IPS DF 19.7 (cell line): Measurements from ENCODE around the gene CSH2.
A peak's percentile ranks its signal among the peaks of the same experiment; 100 is the strongest.
"Not testable (repeated sequence)": the region's sequence is repeated elsewhere in the genome, so short reads cannot be mapped to it uniquely, and the experiment has no call there.

Experiments used
- DNase-seq: peaks from one replicate; pipeline ENCODE4 v3.0.0-alpha.2; 2013; ENCODE audit warnings: low read depth, low spot score

The CSH2 gene

DNA sequence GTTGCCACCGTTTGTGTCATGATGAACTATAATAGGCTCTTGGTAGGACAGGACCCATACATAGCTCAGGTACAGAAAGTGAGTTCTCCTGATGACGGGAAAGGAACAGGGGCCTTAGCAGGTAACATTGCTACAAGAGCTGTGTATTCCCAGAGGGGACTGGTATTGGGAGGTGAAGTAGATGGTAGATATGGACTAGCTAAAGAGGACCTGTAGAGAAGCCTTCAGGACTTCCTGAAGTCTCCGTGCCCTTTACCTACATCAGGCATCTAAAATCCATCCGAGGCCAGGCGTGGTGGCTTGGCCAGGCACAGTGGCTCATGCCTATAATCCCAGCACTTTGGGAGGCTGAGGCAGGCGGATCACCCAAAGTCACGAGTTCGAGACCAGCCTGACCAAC is 18.3 kb downstream of the CSH2 start:
- DNase-seq = no peak

DNA sequence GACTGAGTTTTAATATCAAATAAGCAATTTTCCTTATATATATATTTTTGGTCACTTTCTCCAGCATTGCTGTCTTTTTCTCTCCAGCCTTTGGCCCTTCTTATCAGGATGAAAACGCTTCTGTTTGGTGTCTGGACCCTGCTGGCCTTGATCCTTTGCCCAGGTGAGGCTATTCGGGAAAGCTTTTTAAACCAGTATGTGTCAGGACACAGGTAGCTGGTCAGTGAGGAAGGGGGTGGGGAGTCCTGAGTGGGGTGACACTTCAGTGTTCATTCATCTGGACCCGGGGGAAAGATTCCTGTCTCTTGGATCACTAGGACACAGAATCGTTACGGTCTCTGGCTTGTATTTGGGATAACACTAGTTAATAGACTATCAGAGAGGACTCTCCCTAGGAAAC is 18.8 kb downstream of the CSH2 start:
- no peak for DNase-seq

DNA sequence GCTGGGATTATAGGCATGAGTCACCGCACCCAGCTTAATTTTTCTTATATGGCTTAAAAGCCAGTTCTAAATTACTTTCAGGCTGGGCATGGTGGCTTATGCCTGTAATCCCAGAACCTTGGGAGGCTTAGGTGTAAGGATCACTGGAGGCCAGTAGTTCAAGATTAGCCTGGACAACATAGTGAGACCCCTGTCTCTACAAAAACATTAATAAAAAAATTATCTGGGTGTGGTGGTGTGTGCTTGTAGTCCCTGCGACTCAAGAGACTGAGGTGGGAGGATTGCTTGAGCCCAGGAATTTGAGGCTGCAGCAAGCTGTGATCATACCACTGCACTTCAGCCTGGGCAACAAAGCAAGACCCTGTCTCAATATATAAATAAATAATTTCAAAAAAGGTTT is 20.2 kb downstream of the CSH2 start:
- DNase-seq = no peak

DNA sequence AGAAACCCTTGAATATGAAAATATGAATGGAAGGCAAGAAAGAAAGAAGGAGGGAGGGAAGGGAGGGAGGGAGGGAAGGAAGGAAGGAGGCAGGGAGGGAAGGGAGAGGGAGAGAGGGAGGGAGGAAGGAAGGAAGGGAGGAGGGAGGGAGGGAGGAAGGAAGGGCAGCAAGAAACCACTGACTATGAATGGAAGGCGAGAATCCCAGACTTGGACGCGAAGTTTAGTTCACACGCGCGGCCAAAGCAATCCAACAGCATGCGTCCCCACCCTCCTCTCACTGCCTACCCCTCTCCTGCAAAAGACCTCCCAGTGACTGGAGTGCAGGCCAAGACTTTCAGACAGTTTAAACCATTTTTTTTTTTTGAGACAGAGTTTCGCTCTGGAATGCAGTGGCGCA is 23.1 kb downstream of the CSH2 start:
- DNase-seq = no peak

DNA sequence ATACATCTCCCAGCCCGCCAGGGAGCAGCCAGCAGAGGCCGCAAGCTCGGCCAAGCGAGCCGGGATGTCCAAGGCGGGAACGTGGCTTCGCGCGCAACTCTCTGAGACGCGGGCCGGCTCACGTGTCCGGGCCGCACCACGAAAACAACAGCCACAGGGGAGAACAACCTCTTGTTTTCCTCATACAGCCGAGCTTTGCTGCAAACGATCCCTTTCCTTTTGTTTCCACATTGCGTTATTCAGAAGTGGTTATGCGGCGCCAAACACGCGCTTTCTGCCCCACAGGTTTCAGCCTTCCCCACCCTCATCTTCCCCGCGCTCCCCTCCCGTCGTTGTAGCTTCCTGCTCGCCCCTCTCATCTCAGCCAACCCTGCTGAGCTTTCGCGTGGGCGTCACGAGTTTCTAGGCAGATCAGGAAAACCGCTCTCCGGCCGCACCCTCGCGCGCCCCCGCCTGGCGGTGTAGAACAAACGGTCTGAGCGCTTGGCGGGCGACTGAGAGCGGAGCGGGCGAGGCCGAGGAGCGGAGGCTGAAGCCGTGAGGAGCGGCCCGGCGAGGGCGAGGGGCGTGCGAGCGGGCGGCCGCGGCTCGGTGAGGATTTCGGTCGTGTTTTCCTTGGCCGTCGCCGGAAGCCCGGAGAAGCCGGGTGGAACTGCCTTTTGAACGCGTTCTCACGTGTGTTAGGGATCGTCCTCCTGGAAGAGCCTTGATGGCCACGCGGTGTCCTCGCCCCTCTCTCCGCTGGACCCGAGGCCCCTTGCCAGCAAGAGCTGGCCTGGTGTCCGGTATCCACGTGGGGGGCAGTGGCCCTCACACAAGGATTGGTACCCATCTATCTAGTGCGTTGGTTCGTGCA is 24.4 kb downstream of the CSH2 start:
- peak; percentile 76 for DNase-seq

DNA sequence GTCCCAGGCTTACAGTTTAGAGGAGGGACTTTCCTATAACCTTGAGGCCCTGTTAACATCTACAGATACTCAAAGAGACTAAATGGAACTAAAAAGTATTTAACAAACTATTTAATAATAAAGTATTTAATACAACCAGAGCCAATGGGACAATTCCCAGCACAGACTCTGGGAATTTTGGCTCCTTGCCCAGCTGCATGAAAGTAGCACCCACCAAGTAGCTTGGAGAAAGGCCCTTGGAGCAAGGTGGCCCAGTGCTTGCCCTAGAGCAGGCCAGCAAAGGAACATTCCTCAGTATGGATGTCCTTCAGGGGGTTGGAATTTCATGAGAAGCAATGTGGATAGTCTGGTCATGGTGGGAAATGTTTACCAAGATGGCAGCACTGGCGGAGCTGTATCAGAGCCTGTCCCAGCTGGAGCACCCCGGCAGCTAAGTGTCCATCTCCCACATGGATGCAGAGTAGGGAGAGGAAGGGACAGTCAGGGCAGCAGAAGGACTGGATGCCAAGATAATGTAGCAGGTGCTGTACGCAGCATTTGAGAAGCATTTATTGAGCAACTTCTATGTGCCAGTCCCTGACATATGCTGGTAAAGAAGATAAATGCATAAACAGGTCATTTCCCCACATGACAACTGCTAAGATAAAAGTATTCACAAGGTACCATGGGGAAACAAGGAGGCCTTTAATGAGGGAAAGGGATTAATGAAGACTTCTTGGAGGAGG is 25.8 kb downstream of the CSH2 start:
- no peak for DNase-seq

DNA sequence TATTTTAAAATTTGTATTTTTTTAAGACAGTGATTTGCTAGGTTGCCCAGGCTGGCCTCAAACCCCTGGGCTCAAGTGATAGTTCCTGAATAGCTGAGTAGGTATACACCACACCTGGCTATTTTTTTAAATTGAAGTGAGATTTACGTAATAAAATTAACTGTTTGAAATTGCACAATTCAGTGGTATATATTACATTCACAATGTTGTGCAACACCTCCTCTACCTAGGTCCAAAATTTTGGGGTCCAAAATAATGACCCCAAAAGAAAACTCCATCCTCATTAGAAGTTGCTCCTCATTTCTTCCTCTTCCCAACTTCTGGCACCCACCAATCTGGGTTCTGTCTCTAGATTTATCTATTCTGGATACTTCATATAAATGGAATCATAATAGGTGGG is 28.0 kb downstream of the CSH2 start:
- no peak for DNase-seq

DNA sequence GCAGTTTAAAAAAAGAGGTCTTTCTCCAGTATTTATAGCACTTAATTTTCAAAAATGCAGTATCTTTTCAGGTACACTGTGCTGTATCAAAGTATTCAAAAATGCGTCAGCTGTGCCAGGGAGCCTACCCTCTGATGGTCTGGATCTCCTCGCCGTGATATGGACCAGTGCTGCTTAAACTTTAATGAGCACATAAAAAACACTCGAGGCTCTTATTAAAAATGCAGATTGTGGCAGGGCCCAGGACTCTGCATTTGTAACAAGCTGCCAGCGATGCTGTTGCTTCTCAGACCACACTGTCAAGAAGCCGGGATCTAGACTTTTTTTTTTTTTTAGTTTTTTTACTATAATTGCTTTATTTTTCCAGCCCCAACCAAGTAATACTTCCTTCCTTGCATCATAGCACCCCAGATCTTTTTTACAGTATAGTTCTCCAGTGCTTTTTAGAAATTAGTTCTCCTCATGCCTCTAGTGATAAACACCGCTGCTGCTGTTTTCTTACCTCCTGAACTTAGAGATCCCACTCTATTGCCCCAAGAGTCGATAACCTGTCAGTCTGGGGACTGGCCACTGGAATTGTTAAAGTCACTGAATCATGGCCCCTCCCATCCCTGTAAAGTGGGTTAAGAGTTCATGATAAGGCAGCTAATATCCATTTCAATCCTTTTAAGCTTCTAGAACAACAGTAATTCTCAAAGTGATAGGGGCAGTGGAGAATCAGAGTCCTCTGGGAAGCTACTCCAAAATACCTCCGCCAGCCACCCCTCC is 29.4 kb downstream of the CSH2 start:
- DNase-seq = no peak

DNA sequence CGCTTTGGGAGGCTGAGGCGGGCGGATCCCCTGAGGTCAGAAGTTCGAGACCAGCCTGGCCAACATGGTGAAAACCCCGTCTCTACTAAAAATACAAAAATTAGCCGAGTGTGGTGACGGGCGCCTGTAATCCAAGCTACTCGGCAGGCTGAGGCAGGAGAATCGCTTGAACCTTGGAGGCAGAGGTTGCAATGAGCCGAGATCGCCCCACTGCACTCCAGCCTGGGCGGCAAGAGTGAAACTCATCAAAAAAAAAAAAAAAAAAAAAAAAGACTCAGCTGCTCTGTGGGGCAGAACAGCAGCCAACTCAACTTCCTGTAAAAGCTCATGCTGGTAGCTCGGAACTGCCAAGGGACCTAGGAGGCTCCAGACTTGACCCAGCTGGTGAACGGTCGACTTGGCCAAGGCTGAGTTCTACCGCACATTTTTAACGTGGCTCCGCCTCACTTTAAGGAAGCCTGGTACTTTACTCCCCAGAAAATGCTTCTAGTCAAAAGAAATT is 30.0 kb downstream of the CSH2 start:
- DNase-seq = not testable (repeated sequence)

DNA sequence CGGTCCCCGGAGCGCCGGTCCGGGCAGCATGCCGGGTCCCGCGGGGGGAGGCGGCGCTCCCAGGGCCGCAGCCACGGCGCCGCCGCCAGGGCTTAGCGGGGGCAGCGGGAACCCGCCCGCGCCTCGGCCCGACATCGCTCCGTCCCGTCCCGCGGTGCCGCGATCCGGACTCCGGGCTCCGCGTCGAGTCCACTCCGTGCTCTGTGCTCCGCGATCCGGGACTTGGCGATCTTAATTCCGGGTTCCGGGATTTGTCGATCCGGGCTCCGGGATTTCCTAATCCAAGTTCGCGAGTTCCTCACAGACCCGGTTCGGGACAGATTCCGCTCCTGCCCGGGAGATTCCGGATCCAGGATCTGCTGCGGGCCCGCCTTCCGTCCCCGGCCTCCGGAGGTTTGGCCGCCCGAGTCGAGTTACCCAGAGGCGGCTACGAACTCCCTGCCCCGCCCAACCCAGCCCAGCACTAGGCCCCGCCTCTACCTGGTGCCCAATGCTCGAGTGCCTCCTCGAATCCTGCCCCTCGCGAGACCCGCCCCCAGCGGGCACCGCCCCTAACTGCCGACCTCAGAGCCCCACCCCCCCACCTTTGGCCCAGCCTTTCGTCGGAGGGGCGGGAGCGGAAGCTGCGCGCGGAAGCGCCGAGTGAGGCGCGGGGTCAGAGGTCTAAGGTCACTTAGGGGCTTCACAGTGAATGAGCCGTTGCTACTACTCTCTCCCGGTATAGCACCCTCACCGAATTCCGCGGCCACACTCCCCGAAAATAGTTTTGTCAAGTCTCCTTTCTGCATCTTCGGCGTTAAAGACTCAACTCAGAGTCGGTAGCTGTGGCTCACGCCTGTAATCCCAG is 30.7 kb downstream of the CSH2 start, which contains the start of gene SMARCD2:
SMARCD2 (minus strand) TSS at position 146 of the 847 bp plus-strand sequence; CDS start at position 135, 11 bp downstream.
- peak; percentile 94 for DNase-seq

DNA sequence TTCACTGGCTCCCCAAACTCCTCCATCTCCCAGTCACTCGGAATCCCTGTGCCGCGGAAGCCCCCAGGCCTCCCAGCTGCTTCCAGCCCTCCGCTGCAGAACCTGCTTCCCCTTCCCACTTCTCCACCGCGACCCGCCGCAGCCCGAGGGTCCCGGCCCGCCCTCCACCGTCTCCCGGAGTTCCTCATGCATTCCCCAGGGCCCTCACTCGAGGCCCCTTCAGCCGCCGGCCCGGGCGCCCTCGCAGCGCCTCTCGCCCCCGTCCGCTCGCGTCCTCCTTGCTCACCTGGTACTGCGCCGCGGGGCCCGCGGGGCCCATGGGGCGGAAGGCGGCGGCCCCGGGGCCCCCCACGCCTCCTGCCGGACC is 31.3 kb downstream of the CSH2 start:
- no peak for DNase-seq

DNA sequence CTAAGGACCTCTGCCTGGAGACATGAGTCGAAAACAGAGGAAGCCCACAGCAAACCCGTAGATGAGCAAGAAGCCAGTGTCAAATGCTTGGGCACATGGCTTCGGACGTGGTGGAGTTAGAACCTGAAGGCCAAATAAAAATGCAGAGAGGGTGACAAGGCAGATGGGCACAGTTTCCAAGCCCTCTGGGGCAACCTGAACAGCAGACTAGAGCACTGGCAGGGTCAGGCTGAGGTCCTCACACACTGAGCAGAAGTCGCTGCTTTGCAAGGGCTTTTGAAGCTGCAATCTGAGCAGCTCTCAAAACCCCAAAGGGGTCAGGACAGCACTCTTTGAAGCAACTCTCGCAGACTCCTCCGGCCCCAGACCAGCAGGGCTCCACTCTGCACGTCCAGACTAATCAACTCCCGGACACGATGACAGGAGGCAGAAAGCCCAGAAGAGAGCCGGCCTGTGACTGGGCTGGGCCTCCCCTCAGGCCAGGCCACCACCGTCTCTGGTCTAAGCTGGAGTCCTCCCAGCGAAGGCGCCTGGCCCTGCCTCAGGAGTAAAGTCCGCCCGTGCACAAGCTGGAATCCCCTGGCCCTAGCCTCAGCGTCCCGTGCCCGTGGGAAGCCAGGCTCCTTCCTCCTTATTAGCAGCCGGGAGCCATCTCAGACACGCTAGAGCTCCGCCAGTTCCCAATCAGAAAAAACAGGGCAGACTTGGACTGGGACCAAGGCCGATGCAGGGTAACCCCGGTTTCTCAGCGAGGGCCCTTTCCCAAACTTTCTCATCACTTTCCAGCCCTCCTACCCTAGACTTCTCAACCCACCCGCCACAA is 31.9 kb downstream of the CSH2 start:
- DNase-seq = no peak

DNA sequence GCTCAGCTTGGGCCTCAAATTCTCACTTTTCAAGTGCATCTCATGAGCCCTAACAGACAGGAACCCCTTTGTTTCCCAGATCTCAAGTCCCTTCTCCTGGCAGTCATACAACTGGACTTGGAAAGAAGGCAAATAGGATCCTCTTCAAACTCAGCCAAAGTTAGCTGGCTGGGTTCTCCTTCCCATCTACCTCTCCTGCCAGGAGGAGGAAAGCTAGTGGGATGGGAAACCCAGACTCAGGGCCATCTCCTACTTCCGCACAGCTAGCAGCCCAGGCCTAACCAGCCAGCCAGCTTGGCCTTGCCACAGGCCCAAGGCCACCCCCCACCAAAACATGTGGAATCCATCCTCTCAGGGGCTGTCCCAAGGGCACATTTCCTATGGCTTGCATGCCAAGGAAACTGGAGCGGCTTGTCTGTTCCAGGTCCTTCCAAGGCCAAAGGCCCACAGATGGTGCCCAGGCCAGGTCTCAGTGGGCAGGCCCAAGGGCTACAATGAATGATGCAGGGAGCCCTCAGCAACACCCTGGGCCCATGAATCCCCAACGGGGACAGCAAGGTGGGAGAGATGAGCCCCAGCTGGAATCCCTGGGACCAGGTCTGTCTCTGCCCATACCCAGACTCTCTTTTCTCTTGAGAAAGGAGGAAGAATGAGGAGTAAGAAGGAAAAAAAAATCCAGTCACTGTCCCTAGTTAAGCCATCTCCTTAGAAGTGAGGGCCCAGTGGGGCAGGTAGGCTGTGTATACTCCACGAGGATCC is 32.7 kb downstream of the CSH2 start:
- DNase-seq = no peak

DNA sequence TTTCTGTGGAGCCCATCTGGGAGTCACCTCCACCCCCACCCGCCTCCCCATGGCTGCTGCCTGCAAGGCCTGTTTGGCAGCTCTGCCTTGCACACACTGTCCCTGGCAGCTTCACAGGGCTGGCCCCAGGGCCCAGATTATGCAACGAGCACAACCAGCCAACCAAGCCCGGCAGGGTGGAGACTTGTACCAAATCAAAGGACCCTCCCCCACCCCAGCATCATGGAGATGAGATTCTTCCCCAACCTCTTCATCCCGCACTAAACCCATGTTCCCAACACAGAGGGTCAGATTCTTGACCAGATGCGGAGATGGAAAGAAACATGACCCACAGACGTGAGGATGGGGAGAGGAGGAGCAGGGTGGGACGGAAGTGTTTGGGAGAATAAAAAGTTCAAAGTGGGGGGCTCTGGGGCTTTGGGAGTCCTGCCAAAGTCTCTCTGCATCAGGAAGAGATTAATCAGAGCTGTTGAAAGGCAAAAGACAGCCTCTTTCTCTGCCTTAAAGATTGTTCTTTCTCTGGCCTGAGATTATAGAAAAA is 34.8 kb downstream of the CSH2 start:
- no peak for DNase-seq

DNA sequence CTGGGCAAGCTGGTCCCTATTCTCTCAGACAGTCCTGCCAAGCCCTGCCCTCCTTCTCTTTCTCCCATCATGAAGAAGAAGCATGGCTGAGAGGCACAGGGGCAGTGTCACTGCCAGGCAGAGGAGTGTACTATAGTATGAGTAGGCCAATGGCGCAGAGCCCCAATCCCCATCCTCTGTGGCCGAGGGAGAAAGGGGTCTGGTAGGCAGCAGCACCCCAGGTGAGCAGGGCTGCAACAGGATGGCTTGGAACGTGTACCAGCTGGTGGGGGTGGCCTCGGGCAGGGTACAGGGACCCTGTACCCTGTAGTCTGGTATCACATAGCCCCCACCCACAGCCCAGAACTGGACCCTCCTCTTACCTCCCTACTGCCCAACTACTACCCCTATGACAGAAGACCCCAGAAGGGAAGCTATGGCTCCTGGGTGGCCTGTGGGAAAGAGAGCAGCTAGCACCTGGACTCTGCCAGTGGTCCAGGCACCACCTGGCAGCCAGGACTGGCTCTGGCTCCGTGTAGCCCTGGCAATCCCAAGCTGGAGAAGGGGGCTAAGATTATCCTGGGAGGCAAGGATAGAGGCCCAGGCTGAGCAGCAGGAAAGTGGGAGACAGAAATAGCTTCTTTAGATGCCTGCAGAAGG is 35.4 kb downstream of the CSH2 start:
- no peak for DNase-seq

DNA sequence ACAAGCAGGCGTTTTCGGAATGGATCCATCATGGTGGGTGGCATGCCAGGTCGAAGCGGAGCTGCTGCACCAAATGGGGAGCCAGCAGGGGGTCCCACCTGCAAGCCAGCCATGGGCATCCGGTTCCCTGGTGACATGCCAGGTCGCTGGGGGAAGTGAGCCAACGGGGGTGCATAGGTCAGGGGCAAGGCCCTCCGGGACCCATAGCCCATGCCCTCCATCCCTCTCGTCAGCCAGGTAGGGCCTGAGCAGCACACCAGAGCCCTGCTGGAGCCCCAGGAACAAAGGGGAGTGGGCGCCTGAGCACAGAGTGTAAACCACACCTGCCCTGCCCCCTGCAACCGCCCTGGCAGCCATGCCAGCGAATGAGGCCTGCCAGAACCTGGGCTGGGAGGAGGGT is 36.0 kb downstream of the CSH2 start:
- no peak for DNase-seq

DNA sequence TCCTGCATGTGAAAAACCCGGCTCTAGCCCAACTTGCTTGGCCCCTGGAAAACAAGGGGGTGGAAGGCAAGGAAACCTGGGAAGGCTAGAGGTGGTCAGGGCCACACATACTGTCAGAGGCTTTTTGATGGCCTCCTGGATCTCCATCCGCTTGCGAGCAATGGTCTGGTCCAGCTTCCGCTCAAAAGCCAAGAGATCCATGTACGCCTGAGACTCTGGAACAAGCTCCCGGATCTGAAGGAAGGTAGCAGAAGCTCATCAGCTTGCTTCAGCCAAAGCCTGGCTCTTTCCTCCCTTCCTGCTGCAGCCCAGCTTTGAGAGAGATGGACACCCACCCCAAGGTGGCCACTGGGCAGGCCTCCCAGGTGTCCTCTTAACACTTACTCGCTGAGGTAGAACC is 36.7 kb downstream of the CSH2 start:
- DNase-seq = no peak

DNA sequence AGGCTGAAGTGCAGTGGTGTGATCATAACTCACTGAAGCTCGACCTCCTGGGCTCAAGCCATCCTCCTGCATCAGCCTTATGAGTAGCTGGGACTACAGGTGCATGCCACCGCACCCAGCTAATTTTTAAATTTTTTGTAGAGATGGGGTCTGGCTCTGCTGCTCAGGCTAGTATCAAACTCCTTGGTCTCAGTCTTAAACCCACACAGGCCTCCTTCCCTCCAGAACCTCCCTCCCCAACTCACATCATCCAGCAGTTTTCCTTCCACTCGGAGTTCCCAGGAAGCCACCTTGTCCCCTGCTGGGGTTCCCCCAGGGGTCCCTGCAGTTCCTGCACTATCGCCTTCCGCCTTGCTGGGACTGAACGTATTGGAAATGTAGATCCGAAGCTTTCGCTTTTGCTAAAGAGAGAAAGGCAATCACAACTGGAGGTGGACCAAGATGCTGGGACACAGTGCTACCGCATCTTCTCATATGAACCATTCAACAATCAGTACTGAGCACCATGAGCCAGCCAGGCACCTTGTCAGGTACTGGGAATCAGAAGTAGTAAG is 38.2 kb downstream of the CSH2 start:
- DNase-seq = no peak
